ENCODE measurements around the gene KIAA0753. TPM values are rescaled to one million over a fixed set of nuclear protein-coding genes. Genes with fewer than 3 reads are reported as not detected.

Gene KIAA0753
- total RNA-seq, 1 experiment from 2014 or later, result 13.0 TPM

DNA sequence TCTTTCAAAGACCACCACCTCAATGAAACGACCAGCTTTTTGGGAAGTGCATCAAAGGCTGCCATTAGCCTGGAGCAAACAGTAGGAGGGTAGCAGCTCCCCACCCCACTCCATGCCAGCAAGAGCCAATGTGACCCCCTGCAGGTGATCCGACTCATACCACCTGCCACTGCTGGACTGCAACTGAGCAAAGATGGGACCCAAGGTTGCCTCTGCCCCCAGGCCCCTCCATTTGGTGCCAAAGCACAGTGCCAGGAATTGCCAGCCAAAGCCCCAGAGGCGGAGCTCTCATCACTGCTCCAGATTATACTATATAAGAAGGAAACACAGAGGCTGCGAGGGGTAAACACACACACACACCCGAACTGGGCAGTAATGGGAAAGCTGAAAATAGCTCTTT, 92.5 kb downstream of the KIAA0753 start:
- TF ChIP-seq SIN3A (IDR thresholded peaks at IDR 0.05; ENCODE audit: borderline replicate concordance, insufficient read depth, low read depth, low read length) (no peak), CTCF (IDR thresholded peaks at IDR 0.05) (no peak), POLR2AphosphoS5 (IDR thresholded peaks at IDR 0.05; ENCODE audit: low read depth, low read length) (no peak)
- TF ChIP-seq, protein P1, sequence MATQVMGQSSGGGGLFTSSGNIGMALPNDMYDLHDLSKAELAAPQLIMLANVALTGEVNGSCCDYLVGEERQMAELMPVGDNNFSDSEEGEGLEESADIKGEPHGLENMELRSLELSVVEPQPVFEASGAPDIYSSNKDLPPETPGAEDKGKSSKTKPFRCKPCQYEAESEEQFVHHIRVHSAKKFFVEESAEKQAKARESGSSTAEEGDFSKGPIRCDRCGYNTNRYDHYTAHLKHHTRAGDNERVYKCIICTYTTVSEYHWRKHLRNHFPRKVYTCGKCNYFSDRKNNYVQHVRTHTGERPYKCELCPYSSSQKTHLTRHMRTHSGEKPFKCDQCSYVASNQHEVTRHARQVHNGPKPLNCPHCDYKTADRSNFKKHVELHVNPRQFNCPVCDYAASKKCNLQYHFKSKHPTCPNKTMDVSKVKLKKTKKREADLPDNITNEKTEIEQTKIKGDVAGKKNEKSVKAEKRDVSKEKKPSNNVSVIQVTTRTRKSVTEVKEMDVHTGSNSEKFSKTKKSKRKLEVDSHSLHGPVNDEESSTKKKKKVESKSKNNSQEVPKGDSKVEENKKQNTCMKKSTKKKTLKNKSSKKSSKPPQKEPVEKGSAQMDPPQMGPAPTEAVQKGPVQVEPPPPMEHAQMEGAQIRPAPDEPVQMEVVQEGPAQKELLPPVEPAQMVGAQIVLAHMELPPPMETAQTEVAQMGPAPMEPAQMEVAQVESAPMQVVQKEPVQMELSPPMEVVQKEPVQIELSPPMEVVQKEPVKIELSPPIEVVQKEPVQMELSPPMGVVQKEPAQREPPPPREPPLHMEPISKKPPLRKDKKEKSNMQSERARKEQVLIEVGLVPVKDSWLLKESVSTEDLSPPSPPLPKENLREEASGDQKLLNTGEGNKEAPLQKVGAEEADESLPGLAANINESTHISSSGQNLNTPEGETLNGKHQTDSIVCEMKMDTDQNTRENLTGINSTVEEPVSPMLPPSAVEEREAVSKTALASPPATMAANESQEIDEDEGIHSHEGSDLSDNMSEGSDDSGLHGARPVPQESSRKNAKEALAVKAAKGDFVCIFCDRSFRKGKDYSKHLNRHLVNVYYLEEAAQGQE (IDR thresholded peaks at IDR 0.05; ENCODE audit: insufficient read depth in 1 of 2, low read depth in 2 of 2, low read length in 1 of 2), result no peak
- no TSS peak for BruUV-seq (replicated peaks)
- in situ Hi-C loops (cut with HindIII; ENCODE audit: low pct_unique_long_range_greater_than_20kb, low sequenced_read_pairs), result no loop called here
- intact Hi-C loops (cut with micrococcal nuclease; ENCODE audit: unreplicated experiment), result no loop called here
- Histone ChIP-seq H3K4me3 (ENCODE audit: low read depth in 2 of 2, low read length in 2 of 2) (no peak overlapping the region), H3K36me3 (ENCODE audit: control insufficient read depth, insufficient read depth, low read length) (no peaks in the 10 kb centered on the region), H3K9me3 (ENCODE audit: control insufficient read depth, insufficient read depth, low read depth, low read length) (no peaks in the 10 kb centered on the region), H3K4me1 (ENCODE audit: control insufficient read depth, insufficient read depth, low read length) (no peaks in the 10 kb centered on the region), H3K27me3 (ENCODE audit: control insufficient read depth, insufficient read depth, low read length) (no peaks in the 10 kb centered on the region), H3K27ac (ENCODE audit: low read length) (no peak overlapping the region)
- CTCF ChIA-PET, result no interaction called here
- ATAC-seq, result no peak
- no peak for DNase-seq (ENCODE audit: low read depth, low spot score)
- POLR2A ChIA-PET, result no interaction called here

- BruUV-seq (replicated peaks), result no TSS peak
Measured at GRCh38 chr17:6547336-6547735, 93.2 kb downstream of the KIAA0753 start.

More at GRCh38 chr17:6547336-6547735, 93.2 kb downstream of the KIAA0753 start:
- in situ Hi-C loops (cut with HindIII; ENCODE audit: low pct_unique_long_range_greater_than_20kb, low sequenced_read_pairs), result no loop called here
- Histone ChIP-seq H3K27me3 (ENCODE audit: control insufficient read depth, insufficient read depth, low read length) (no peaks in the 10 kb centered on the region), H3K4me1 (ENCODE audit: control insufficient read depth, insufficient read depth, low read length) (no peaks in the 10 kb centered on the region), H3K36me3 (ENCODE audit: control insufficient read depth, insufficient read depth, low read length) (no peaks in the 10 kb centered on the region), H3K4me3 (ENCODE audit: low read depth in 2 of 2, low read length in 2 of 2) (no peak overlapping the region), H3K27ac (ENCODE audit: low read length) (no peak overlapping the region), H3K9me3 (ENCODE audit: control insufficient read depth, insufficient read depth, low read depth, low read length) (no peaks in the 10 kb centered on the region)
- ATAC-seq (no peak), DNase-seq (ENCODE audit: low read depth, low spot score) (no peak)
- ChIA-PET CTCF (no interaction called here), POLR2A (no interaction called here)
- intact Hi-C loops (cut with micrococcal nuclease; ENCODE audit: unreplicated experiment), result no loop called here
- TF ChIP-seq CTCF (IDR thresholded peaks at IDR 0.05), result no peak

All from Panc1 (cell line).